HEK293 (cell line): ENCODE data around the gene PDZRN4.

ENCODE experiments used
- YY1 ChIP-seq: fragments of 450-650 bp; formaldehyde crosslinking; IDR thresholded peaks from 2 replicates; pipeline ENCODE4 v1.5.1; 2018; ENCODE audit warnings: missing biosample characterization, missing genetic modification characterization
- ZNF169 ChIP-seq: fragments of 450-650 bp; formaldehyde crosslinking; IDR thresholded peaks from 2 replicates; pipeline ENCODE4 v1.5.1; 2016; ENCODE audit warnings: missing biosample characterization, missing genetic modification characterization
- ZNF24 ChIP-seq: fragments of 450-650 bp; formaldehyde crosslinking; IDR thresholded peaks from 2 replicates; pipeline ENCODE4 v1.5.1; 2016; ENCODE audit warnings: missing biosample characterization, missing genetic modification characterization
- TF ChIP-seq, protein P1 (sequence below): fragments of 450-650 bp; formaldehyde crosslinking; optimal IDR thresholded peaks from 2 replicates; pipeline ENCODE3; 2016; ENCODE audit warnings: missing biosample characterization, mild to moderate bottlenecking, missing genetic modification characterization
- TF ChIP-seq, protein P2 (sequence below): fragments of 450-650 bp; formaldehyde crosslinking; IDR thresholded peaks from 2 replicates; pipeline ENCODE4 v1.5.1; 2016; ENCODE audit warnings: missing biosample characterization, missing genetic modification characterization

DNA sequence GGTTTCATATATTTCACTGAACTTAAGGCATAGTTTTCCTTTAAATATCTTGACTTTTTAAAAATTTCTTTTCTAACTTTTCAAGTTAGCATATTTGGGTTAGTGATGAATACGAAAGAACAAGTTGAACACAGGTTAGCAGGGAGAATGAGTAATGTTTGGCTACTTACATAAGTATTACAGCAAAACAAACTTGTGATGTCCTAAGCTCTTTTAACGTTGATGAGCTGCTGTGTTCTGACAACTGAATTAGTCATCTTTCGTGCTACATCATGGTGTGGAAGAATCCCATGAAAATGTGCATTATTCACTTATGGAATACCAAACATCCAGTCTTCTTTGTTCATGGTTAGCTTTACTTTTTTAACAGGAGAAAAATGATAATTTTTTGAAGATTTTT is 36.3 kb upstream of the PDZRN4 start:
- TF ChIP-seq, protein P1, sequence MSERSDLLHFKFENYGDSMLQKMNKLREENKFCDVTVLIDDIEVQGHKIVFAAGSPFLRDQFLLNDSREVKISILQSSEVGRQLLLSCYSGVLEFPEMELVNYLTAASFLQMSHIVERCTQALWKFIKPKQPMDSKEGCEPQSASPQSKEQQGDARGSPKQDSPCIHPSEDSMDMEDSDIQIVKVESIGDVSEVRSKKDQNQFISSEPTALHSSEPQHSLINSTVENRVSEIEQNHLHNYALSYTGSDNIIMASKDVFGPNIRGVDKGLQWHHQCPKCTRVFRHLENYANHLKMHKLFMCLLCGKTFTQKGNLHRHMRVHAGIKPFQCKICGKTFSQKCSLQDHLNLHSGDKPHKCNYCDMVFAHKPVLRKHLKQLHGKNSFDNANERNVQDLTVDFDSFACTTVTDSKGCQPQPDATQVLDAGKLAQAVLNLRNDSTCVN (tag by site-specific recombination): no peak
- TF ChIP-seq YY1 (tag by site-specific recombination) (no peak), ZNF24 (tag by site-specific recombination) (no peak), ZNF169 (tag by site-specific recombination) (no peak)
- TF ChIP-seq, protein P2, sequence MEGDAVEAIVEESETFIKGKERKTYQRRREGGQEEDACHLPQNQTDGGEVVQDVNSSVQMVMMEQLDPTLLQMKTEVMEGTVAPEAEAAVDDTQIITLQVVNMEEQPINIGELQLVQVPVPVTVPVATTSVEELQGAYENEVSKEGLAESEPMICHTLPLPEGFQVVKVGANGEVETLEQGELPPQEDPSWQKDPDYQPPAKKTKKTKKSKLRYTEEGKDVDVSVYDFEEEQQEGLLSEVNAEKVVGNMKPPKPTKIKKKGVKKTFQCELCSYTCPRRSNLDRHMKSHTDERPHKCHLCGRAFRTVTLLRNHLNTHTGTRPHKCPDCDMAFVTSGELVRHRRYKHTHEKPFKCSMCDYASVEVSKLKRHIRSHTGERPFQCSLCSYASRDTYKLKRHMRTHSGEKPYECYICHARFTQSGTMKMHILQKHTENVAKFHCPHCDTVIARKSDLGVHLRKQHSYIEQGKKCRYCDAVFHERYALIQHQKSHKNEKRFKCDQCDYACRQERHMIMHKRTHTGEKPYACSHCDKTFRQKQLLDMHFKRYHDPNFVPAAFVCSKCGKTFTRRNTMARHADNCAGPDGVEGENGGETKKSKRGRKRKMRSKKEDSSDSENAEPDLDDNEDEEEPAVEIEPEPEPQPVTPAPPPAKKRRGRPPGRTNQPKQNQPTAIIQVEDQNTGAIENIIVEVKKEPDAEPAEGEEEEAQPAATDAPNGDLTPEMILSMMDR (tag by site-specific recombination): no peak
